Suppressor macrophage treated with lipopolysaccharide for 4 hours (primary cell): Measurements from ENCODE around the gene KCTD15.
"Not testable (repeated sequence)": the region's sequence is repeated elsewhere in the genome, so short reads cannot be mapped to it uniquely, and the experiment has no call there.

ENCODE experiments used
- DNase-seq: peaks from one replicate; pipeline ENCODE4 v3.0.0-alpha.2; 2020

KCTD15 gene

DNA sequence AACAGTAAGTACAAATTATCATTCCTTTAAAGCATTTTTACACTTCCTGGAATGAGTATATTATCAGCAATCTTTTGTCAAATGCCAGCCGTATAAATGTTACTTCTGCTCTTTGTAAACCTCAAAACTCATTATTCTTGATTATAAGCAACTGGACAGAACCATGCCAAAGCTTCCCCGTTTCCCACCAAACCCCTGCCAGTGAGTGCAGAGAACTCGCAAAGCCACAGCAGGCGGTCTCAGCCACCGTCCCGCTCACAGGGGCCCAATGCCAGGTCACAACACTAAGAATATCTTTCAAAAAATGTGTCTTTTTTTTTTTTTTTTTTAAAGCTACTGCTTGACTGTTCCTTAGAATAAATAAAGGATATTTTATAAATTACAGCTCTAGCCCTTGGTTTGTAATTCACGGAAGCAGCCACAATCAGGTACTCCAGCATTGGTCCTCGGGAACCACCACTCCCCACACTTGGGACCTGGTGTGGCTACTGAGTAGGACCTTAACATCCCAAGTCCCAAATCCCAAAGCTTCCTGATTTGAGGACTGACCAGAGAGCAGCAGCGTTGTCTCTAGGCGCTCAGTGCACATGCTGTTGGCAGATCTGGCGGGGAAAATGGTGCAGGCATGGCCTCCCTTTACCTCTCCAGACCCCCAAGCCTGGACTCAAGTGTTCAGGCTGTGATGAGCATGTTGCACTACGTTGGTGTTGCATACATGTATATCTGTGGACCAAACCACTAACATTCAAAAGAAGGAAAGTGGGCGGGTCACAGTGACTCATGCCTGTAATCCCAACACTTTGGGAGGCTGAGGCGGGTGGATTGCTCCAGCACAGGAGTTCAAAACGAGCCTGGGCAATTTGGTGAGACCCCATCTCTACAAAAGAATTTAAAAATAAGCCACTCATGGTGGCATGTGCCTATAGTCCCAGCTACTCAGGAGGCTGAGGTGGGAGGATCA is 19.0 kb downstream of the KCTD15 start:
- DNase-seq, result no peak

GRCh38 chr19:33818411-33818810 is 21.7 kb downstream of the KCTD15 start:
- no peak for DNase-seq

DNA sequence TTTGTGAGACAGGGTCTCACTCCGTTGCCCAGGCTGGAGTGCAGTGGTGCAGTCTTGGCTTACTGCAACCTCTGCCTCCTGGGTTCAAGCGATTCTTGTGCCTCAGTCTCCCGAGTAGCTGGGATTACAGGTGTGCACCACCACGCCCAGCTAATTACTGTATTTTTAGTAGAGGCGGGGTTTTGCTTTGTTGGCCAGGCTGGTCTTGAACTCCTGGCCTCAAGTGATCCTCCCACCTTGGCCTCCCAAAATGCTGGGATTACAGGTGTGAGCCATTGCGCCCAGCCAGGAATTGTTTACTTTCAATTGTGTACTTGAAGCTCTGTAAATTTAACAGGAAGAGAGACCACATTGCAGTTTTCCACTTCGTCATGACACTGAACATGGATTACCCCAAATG is 22.4 kb downstream of the KCTD15 start:
- not testable (repeated sequence) for DNase-seq

DNA sequence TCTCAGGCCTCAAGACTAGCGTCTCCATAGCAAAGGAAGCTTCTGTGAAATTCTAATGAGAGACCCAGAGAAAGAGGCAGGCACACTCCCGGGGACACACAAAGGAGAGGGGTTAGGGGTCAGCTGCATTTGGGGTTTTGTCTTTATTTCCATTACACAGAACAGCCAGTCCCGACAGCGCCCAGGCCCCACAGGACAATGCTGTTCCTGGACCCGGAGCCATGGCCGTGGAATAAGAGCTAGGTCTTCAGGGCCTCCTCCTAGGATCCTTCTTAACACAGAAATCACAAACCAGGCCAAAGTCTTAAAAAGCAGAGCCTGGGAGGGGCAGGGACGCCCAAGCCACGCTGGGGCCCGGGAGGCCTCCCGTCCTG is 22.8 kb downstream of the KCTD15 start:
- no peak for DNase-seq

DNA sequence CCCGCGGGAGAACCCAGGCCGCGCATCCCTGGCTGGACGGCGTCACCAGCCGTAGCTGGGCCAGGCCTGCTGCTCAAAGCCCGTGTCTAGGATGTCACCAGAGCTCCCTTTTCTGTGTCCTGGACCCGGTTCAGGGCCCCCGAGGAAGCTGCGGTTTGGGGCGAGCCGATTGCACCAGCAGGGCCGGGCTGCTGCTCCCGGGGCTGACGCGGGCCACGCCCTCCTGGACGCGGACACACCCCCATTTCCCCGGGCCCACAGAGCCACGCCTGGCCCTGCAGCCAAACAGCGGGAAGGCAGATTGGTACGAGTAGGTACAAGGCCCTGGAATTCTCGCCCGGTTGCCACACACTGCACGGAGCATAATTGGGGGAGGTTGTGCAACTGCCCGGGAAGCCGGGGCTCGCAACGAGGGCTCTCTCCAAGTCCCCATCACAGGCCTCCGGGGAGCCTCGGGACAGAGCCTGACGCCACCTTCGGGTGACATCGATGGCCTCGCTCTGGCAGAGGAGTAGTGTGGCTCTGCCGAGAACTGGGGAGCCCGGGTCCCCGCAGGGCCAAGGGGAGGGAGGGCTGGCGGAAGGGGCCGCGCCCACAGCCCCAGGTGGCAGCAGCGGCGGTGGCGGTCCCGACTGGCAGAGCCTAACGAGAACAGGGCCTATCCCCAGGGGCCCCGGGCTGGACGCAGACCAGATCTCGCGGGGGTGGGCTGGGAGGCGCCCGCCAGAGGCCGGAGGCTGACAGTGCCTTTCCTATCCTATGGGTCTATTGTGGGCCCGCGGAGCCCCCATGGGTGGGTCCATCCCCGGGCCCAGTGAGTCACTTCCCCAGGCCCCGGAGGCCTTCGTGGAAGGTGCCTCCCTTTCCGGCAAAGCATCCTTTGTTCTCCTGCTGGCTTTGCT is 23.5 kb downstream of the KCTD15 start:
- DNase-seq, result peak; percentile 81

- DNase-seq, result peak; percentile 20
Measured at GRCh38 chr19:33821871-33822270, 25.2 kb downstream of the KCTD15 start.

- no peak for DNase-seq
Measured at GRCh38 chr19:33823341-33823740, 26.7 kb downstream of the KCTD15 start.

DNA sequence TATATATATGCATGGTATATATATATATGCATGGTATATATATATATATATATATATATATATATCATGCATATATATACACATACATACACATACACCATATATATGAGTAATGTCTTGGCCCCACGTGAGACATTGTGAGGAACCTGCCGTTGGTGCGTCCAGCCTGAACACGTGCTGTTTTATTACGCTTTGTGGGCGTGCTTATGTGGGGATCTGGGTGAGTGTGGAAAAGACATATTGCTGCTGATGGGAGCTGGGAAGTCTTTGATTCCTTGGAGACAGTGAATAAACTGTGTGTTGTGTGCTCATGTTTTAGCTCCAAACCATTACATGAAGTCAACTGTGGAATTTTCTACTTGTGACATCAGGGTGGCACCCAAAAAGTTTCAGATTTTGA is 28.9 kb downstream of the KCTD15 start:
- DNase-seq, result no peak

DNA sequence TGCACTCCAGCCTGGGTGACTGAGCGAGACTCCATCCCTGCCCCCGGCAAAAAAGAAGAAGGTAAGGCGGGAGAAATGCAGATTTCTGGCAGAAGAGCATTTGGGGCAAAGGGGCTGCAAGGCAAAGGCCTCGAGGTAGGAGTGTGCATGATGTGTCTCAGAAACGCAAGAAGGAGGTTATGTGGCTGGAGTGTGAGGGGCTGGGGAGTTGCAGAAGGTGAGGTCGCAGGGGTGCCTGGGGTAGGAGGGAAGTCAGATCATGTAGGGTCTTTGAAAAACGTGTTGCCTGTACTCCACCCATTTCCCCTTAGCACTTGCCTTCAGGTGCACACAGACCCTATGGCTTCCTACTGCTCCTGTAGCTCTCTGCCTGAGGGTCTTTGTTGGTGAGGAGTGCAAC is 29.9 kb downstream of the KCTD15 start:
- no peak for DNase-seq

DNA sequence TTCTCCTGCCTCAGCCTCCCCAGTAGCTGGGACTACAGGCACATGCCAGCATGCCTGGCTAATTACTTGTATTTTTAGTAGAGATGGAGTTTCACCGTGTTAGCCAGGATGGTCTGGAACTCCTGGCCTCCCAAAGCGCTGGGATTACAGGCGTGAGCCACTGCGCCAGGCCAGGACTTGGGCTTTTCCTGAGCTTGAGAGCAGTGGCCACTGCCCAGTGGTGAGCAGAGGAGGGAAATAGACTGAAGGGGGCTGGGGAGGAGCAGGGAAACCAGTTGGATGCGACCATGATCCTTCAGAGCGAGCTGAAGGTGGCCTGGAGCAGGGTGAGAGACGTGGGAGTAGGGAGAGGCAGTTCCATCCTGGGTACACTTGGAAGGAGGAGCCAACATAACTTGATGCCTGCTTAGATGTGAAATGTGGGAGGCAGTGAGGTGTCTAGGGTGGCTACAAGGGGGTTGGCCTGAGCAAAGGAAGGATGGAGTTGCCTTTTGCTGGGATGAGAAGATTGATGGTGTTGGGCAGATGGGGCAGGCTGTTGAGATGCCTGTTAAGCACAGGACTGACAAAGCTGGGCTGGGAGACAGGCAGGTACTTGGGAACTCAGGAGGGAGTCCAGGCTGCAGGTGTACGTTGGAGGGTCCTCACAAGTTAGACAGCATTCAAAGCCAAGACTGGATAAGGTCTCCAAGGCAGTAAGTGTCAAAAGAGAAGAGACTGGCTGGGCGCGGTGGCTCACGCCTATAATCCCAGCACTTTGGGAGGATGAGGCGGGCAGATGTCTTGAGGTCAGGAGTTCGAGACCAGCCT is 31.8 kb downstream of the KCTD15 start:
- DNase-seq, result no peak

DNA sequence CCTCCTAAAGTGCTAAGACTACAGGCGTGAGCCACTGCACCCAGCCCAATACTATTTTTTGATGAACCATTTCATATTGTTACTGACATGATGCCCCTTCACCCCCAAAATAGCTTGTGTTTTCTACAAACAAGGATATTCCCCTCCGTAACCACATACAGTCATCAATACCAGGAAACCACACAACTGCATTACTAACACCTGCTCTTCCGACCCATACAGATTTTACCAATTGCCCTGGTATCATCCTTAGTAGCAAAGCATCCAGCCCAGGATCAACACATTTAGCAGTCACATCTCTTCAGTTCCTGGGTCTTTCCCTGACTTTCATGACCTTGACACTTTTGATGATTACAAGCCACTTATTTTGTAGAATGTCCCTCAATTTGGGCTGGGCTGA is 33.6 kb downstream of the KCTD15 start:
- DNase-seq, result no peak

DNA sequence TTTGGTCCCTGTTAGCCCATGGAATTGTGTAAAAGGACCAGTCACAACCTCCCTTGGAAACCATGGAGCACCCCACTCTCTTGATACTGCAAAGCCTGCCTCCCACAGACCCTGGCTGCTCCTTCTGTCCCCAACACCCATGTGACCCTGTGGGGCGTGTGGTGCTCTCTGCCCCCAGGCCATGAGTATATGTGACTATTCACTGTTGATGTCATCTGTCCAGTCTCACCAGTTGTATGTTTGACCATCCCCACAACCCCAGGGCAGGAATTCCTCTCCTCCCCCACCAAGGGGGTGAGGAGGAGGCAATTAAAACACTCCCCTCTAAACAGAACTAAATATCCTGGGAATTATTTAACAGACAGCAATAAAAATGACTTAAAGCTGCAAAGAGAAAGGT is 35.2 kb downstream of the KCTD15 start:
- no peak for DNase-seq

DNA sequence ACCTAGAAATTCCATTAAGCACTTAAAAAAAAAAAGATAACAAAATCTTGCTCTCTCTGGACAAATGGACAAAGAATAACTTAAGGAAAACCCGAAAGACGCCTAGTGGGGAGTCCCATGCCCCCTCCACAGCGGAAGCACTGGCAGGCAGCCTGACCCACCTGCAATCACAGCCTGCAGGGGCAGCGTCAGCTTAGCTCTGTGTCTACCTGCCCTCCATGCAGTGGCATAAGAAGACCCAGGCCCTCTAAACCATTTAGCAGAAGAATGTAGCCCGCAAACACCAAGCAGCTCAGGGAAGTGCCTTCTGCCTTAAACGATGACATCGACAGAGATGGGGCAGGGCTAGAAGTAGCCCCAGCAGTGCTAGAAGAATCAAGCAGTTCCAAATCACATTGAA is 36.0 kb downstream of the KCTD15 start:
- no peak for DNase-seq

- no peak for DNase-seq
Measured at GRCh38 chr19:33840382-33840781, 43.7 kb downstream of the KCTD15 start.

- no peak for DNase-seq
Measured at GRCh38 chr19:33840783-33841182, 44.1 kb downstream of the KCTD15 start.

GRCh38 chr19:33841685-33842084 is 45.0 kb downstream of the KCTD15 start:
- no peak for DNase-seq

DNA sequence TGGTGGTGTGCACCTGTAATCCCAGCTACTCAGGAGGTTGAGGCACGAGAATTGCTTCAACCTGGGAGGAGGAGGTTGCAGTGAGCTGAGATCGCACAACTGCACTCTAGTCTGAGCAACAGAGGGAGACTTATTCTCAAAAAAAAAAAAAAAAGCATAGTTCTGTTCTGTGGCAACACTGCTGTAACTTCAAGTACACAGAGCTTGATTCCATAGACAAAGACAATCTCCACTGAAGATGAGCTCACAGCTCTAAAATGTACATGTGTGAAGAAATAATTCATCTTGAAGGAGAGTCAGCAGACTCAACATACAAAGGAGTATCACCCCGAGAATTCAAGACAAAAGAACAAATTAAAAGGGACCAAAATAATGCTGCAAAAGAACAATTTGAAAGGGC is 47.8 kb downstream of the KCTD15 start:
- no peak for DNase-seq

GRCh38 chr19:33845498-33845897 is 48.8 kb downstream of the KCTD15 start:
- DNase-seq, result no peak

DNA sequence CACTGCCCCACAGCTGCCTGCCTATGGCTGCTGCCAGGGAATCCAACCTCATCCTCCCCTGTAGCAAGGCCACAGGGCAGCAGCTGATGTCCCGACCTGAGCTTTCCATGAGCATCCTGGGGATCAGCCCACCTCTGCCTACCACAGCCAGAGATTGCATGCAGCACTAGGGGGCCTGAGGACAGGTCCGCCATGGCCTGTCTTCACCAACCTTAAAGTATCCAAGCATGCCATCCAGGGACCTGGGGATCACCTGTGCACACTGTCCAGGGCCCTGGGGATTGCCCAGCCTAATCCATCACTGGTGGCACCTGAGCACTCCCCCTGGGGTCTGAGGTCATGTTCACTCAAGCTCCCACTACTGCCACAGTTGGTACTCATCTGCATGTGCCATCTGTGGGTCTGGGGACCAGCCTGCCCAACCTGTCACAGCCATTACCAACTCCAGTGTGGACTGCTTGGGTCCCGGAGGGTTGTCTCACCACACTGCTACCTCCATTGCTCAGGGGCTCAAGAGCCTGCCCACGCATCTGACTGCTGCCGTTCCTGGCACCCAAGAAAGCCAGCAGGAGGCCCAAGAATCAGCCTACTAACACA is 53.0 kb downstream of the KCTD15 start:
- no peak for DNase-seq

DNA sequence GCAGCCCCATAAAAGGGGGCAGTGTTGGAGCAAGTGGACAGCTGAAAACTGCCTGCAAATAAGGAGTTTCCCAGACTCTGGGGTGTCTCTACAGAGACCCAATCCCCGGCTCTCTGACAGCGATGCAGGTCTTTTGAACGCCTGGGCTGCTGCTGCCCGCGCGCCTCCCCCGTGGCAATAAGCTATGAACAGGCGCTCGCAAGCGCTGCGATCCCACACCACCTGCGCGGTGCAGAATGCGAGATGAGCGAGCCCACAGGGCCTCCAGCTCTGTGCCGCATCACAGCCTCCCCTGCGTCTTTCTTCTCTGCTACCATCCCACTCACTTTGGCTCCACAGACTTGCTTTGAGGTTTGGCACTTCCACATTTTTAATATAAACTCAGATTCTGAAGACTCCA is 62.3 kb downstream of the KCTD15 start:
- no peak for DNase-seq

DNA sequence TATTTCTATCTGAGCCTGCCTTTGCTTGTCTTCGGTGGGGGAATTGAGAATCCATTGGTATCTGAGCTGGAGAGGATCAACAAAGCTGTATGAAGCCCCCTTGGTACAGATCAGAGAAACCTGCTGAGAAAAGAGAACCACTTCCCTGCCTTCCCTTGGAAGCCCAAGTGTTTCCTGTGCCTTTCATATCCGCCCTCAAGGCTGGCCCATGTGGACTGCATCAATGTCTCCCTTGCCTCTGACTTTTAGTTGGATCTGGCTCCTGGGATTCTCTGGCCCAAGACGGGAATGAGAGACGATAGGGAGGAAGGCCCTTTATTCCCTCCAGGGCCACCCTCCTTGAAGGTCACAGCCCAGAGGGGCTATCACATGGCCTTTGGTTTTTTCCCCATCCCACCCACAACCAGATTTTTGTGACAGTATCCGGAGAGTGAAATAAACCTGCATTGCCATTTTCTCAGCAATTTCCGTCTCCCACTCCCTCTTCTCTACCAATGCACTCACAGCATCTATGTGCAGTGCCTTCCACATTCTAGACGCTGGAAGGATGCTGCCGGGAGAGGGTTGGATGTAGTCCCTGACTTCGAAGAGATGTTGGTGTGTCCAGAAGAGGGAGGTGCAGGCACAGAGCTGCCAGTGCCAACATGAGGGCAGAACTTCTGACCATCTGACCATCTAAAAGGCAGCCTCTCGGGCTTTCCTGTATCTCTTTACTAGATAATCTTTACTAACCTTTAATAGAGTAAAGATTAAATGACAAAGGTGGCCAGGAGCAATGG is 63.8 kb downstream of the KCTD15 start:
- no peak for DNase-seq

- no peak for DNase-seq
Measured at GRCh38 chr19:33861950-33862349, 65.3 kb downstream of the KCTD15 start.
